Loucy (cell line): ENCODE results near the gene SMIM23.

ENCODE experiments used
- H2AFZ ChIP-seq: fragments of 200-600 bp; sonication (generic); 2 replicates; pipeline ENCODE4 v1.6.0; 2016; ENCODE audit warnings: antibody characterized with exemption, mild to moderate bottlenecking, low read length, moderate library complexity
- H3F3A ChIP-seq: fragments of 200-600 bp; 2 replicates; pipeline ENCODE4 v1.6.0; 2016; ENCODE audit warnings: antibody characterized with exemption, low read depth, mild to moderate bottlenecking
- H3K27me3 ChIP-seq: fragments of 200-600 bp; sonication (generic); 2 replicates; pipeline ENCODE4 v1.6.1; 2014; ENCODE audit warnings: low read length, mild to moderate bottlenecking; ENCODE audit not compliant: insufficient read depth, poor library complexity, severe bottlenecking
- H3K36me3 ChIP-seq: fragments of 200-600 bp; sonication (generic); 2 replicates; pipeline ENCODE4 v1.6.1; 2016; ENCODE audit warnings: low read length; ENCODE audit not compliant: insufficient read depth
- H3K4me1 ChIP-seq: fragments of 200-600 bp; sonication (generic); 2 replicates; pipeline ENCODE4 v1.5.1; 2014; ENCODE audit warnings: low read length, mild to moderate bottlenecking; ENCODE audit not compliant: insufficient read depth, poor library complexity, severe bottlenecking
- H3K4me2 ChIP-seq: fragments of 200-600 bp; sonication (generic); 2 replicates; pipeline ENCODE4 v1.6.0; 2014; ENCODE audit warnings: antibody characterized with exemption, low read length, low read depth, mild to moderate bottlenecking; ENCODE audit not compliant: poor library complexity, severe bottlenecking
- H3K4me3 ChIP-seq: fragments of 200-600 bp; sonication (generic); 2 replicates; pipeline ENCODE4 v1.5.1; 2014; ENCODE audit warnings: low read length, mild to moderate bottlenecking, mixed read lengths; ENCODE audit not compliant: poor library complexity, severe bottlenecking
- H3K79me2 ChIP-seq: fragments of 200-600 bp; sonication (generic); 2 replicates; pipeline ENCODE4 v1.6.1; 2014; ENCODE audit warnings: low read length; ENCODE audit not compliant: insufficient read depth
- H3K9ac ChIP-seq: fragments of 200-600 bp; sonication (generic); 2 replicates; pipeline ENCODE4 v1.6.0; 2014; ENCODE audit warnings: mild to moderate bottlenecking, low read depth, low read length, moderate library complexity; ENCODE audit not compliant: poor library complexity, severe bottlenecking
- H3K9me2 ChIP-seq: fragments of 200-600 bp; sonication (generic); replicated peaks from 2 replicates; pipeline ENCODE4 v1.6.1; 2016; ENCODE audit warnings: low read depth, low read length, mixed read lengths
- H3K9me3 ChIP-seq: fragments of 200-600 bp; sonication (generic); 2 replicates; pipeline ENCODE4 v1.6.1; 2014; ENCODE audit warnings: mild to moderate bottlenecking, antibody characterized with exemption, low read length, low read depth; ENCODE audit not compliant: insufficient read depth
- H4K20me1 ChIP-seq: fragments of 200-600 bp; sonication (generic); 2 replicates; pipeline ENCODE4 v1.6.0; 2014; ENCODE audit warnings: antibody characterized with exemption, low read length, mild to moderate bottlenecking; ENCODE audit not compliant: insufficient read depth, poor library complexity, severe bottlenecking
- CTCF ChIP-seq: fragments of 200-600 bp; sonication (generic); conservative IDR thresholded peaks from 2 replicates; pipeline ENCODE4 v1.5.1; 2014; ENCODE audit warnings: mild to moderate bottlenecking, antibody characterized with exemption, low read length
- EZH2phosphoT487 ChIP-seq: fragments of 200-600 bp; IDR thresholded peaks from 2 replicates; pipeline ENCODE4 v1.6.1; 2018; ENCODE audit warnings: antibody characterized with exemption, mild to moderate bottlenecking, moderate library complexity, borderline replicate concordance

The SMIM23 gene

GRCh38 chr5:171762021-171762608, 23.5 kb upstream of the SMIM23 start:
- no peak for TF ChIP-seq CTCF
- no peak for TF ChIP-seq EZH2phosphoT487
- Histone ChIP-seq H3K36me3 (no peaks in the 10 kb centered on the region), H4K20me1 (no peaks in the 10 kb centered on the region)

GRCh38 chr5:171762903-171763302, 22.7 kb upstream of the SMIM23 start:
- no peaks in the 10 kb centered on the region for H3K36me3 ChIP-seq
- no peaks in the 10 kb centered on the region for H3K4me1 ChIP-seq
- no peak overlapping the region for H3K4me2 ChIP-seq
- TF ChIP-seq EZH2phosphoT487 (no peak), CTCF (no peak)
- no peaks in the 10 kb centered on the region for H3F3A ChIP-seq
- no peak overlapping the region for H2AFZ ChIP-seq
- no peaks in the 10 kb centered on the region for H3K79me2 ChIP-seq
- no peaks in the 10 kb centered on the region for H4K20me1 ChIP-seq
- H3K9me3 ChIP-seq = no peaks in the 10 kb centered on the region
- no peak overlapping the region for H3K9ac ChIP-seq
- H3K27me3 ChIP-seq = no peaks in the 10 kb centered on the region
- no peak overlapping the region for H3K4me3 ChIP-seq
- H3K9me2 ChIP-seq = no peaks in the 10 kb centered on the region

More at GRCh38 chr5:171762021-171762608, 23.5 kb upstream of the SMIM23 start:
- no peaks in the 10 kb centered on the region for H3K9me3 ChIP-seq
- H3K4me2 ChIP-seq = no peak overlapping the region
- H3K4me1 ChIP-seq = no peaks in the 10 kb centered on the region
- H3F3A ChIP-seq = no peaks in the 10 kb centered on the region
- no peak overlapping the region for H3K9ac ChIP-seq
- H3K9me2 ChIP-seq = no peaks in the 10 kb centered on the region
- H3K79me2 ChIP-seq = no peaks in the 10 kb centered on the region
- H3K4me3 ChIP-seq = no peak overlapping the region
- H3K27me3 ChIP-seq = no peaks in the 10 kb centered on the region
- no peak overlapping the region for H2AFZ ChIP-seq

DNA sequence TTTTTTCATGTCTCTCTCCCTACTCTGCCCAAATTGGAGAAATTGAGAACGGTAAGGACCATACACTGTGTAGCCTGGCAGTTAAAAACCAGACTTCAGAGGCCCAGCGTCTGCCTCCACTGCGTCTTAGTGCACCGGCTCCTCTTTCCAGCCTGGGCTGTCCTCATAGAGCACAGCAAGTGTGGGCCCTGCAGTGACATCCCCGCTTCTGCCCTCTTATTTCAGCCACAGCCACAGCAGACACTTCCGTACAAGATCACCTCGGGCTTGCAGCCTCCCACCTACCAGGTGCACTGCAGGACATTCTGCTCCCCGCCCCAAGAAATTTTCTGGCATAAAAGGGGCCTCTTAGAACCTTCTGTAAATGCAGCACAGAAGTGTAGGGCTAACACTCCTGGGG, 21.4 kb upstream of the SMIM23 start:
- TF ChIP-seq EZH2phosphoT487 (no peak), CTCF (no peak)
- Histone ChIP-seq H3K4me3 (no peak overlapping the region), H3K9me2 (no peaks in the 10 kb centered on the region), H3K36me3 (no peaks in the 10 kb centered on the region), H3K4me1 (no peaks in the 10 kb centered on the region), H3K4me2 (no peak overlapping the region), H3K79me2 (no peaks in the 10 kb centered on the region), H3K27me3 (no peaks in the 10 kb centered on the region), H2AFZ (no peak overlapping the region), H3F3A (no peaks in the 10 kb centered on the region), H4K20me1 (no peaks in the 10 kb centered on the region), H3K9me3 (no peaks in the 10 kb centered on the region), H3K9ac (no peak overlapping the region)
